K562 (cell line): Measurements from ENCODE around the gene SAMD11. TPM values are rescaled to one million over a fixed set of nuclear protein-coding genes. Genes with fewer than 3 reads are reported as not detected.

Experiments
- ATAC-seq: fragments of 200-7000 bp; cut with Tn5 transposase; 3 replicates; pipeline ENCODE4 v1.9.1; 2020; ENCODE audit warnings: moderate library complexity
- BruUV-seq: library from RNA; stranded (reverse); fragments of 400-500 nt; replicated peaks from 2 replicates; lab custom pipeline; 2021; lab: Mats Ljungman, UMichigan
- CTCF ChIA-PET: fragments of 300-600 bp; formaldehyde crosslinking; extraction: SDS; loops from one replicate; lab custom pipeline; 2021; ENCODE audit warnings: low intra/inter-chr PET ratio; lab: Yijun Ruan, JAX
- POLR2A ChIA-PET: fragments of 300-600, 350-650 bp; sonication (Branson Sonifier 250); formaldehyde crosslinking; extraction: SDS; loops from one replicate; lab custom pipeline; 2021; ENCODE audit warnings: antibody characterized with exemption, inconsistent platforms; lab: Yijun Ruan, JAX
- DNase-seq, 4 experiments: peaks; one replicate each; pipeline versions ENCODE4 v3.0.0 to v3.0.0-alpha.2; 2011 to 2018; ENCODE audit warnings: low spot score in 3 of 4, mixed read lengths in 3 of 4; ENCODE audit errors: extremely low read depth in 1 of 4
- FAIRE-seq: peaks from 2 replicates; lab custom pipeline; 2011; peaks lifted over from hg19 to GRCh38; lab: Jason Lieb, UNC
- H2AFZ ChIP-seq: 2 replicates; pipeline ENCODE4 v1.6.0; 2011; ENCODE audit warnings: low read depth, low read length, control low read depth, inconsistent platforms
- H3K27ac ChIP-seq: fragments of 200-600 bp; 3 replicates; pipeline ENCODE4 v1.8.0; 2011; ENCODE audit warnings: low read depth, mild to moderate bottlenecking, control low read depth, inconsistent platforms, low read length, moderate library complexity, mixed read lengths; ENCODE audit errors: extremely low read depth
- H3K27me3 ChIP-seq, 2 experiments: fragments of 300-600 bp in 1 of 2; 2 replicates in 1 of 2; 3 replicates in 1 of 2; pipeline versions ENCODE4 v1.6.0 to v1.8.0; 2011; ENCODE audit warnings: inconsistent platforms in 2 of 2, low read length in 2 of 2, mild to moderate bottlenecking in 1 of 2, mixed read lengths in 1 of 2, moderate library complexity in 1 of 2; ENCODE audit not compliant: control insufficient read depth in 2 of 2, insufficient read depth in 2 of 2
- H3K36me3 ChIP-seq: fragments of 300-600 bp; 3 replicates; pipeline ENCODE4 v1.8.0; 2011; ENCODE audit warnings: mild to moderate bottlenecking, low read length, inconsistent platforms; ENCODE audit not compliant: control insufficient read depth, insufficient read depth
- H3K4me1 ChIP-seq, 2 experiments: fragments of 200-600 bp in 1 of 2; replicated peaks in 1 of 2; 2 replicates in 1 of 2; 3 replicates in 1 of 2; pipeline versions ENCODE4 v1.5.1 to v1.8.0; 2011; ENCODE audit warnings: inconsistent platforms in 2 of 2, low read length in 2 of 2, mild to moderate bottlenecking in 1 of 2, mixed read lengths in 1 of 2, moderate library complexity in 1 of 2; ENCODE audit not compliant: control insufficient read depth in 2 of 2, insufficient read depth in 2 of 2
- H3K4me2 ChIP-seq: 2 replicates; pipeline ENCODE4 v1.6.1; 2011; ENCODE audit warnings: low read length, control low read depth, inconsistent platforms, mixed read lengths; ENCODE audit not compliant: insufficient read depth
- H3K4me3 ChIP-seq: fragments of 200-600 bp; sonication (generic), shearing (Covaris generic); 2 replicates; pipeline ENCODE4 v1.5.1; 2016; ENCODE audit warnings: control low read depth, inconsistent platforms
- H3K79me2 ChIP-seq: fragments of 200-600 bp; 3 replicates; pipeline ENCODE4 v1.8.0; 2011; ENCODE audit warnings: low read length, inconsistent platforms; ENCODE audit not compliant: control insufficient read depth, insufficient read depth
- H3K9ac ChIP-seq, 2 experiments: 2 replicates each; pipeline versions ENCODE4 v1.6.0 to v1.6.1; 2011; ENCODE audit warnings: low read depth in 2 of 2, low read length in 2 of 2, control low read depth in 1 of 2, inconsistent platforms in 1 of 2, mild to moderate bottlenecking in 1 of 2, mixed read lengths in 1 of 2; ENCODE audit not compliant: insufficient read depth in 1 of 2
- H3K9me1 ChIP-seq: one replicate; pipeline ENCODE4 v1.6.0; 2011; ENCODE audit warnings: inconsistent platforms, mild to moderate bottlenecking, low read length, moderate library complexity; ENCODE audit not compliant: control insufficient read depth, insufficient read depth
- H3K9me3 ChIP-seq: replicated peaks from 2 replicates; pipeline ENCODE4 v1.5.1; 2011; ENCODE audit warnings: low read depth, low read length, inconsistent platforms; ENCODE audit not compliant: control insufficient read depth, insufficient read depth
- H4K20me1 ChIP-seq: replicated peaks from 2 replicates; pipeline ENCODE4 v1.6.1; 2011; ENCODE audit warnings: low read length, inconsistent platforms, mixed read lengths; ENCODE audit not compliant: control insufficient read depth, insufficient read depth
- ATF1 ChIP-seq, 2 experiments: fragments of 450-650 bp in 1 of 2; IDR thresholded peaks; 2 replicates each; pipeline ENCODE4 v1.6.1; 2016; ENCODE audit warnings: missing compliant biosample characterization in 1 of 2, missing genetic modification characterization in 1 of 2
- CREB1 ChIP-seq, 2 experiments: sonication (generic) in 1 of 2; formaldehyde crosslinking in 1 of 2; IDR thresholded peaks; 2 replicates each; pipeline versions ENCODE4 v1.6.1 to v1.8.0; 2012 to 2022; ENCODE audit warnings: inconsistent platforms in 1 of 2, mild to moderate bottlenecking in 1 of 2, missing genetic modification reagents in 1 of 2, moderate library complexity in 1 of 2
- NFE2L1 ChIP-seq: fragments of 450-650 bp; IDR thresholded peaks from 2 replicates; pipeline ENCODE4 v1.6.1; 2016; ENCODE audit warnings: missing genetic modification characterization, low read depth, mild to moderate bottlenecking, missing compliant biosample characterization, moderate library complexity, borderline replicate concordance
- ZNF668 ChIP-seq: fragments of 250-450 bp; sonication (Bioruptor Pico); IDR thresholded peaks from 2 replicates; pipeline ENCODE4 v1.8.0; 2022; ENCODE audit warnings: mild to moderate bottlenecking, inconsistent platforms
- WGBS: fragments of 100-300 bp; shearing (Covaris generic); methylation state at CpG from one replicate; pipeline ENCODE4 v1.1.6; 2016; ENCODE audit warnings: low coverage, mixed read lengths; ENCODE audit not compliant: insufficient coverage; ENCODE audit errors: missing lambda C conversion rate; 5-methylcytosine and 5-hydroxymethylcytosine counted together
- in situ Hi-C: fragments of 300-500 bp; cut with MboI; formaldehyde crosslinking; loops from 4 replicates; pipeline ENCODE4 v1.15.0; 2018; ENCODE audit warnings: inconsistent platforms, mixed read lengths
- intact Hi-C: fragments of 100-400 bp; cut with micrococcal nuclease; formaldehyde crosslinking; loops from 2 replicates; pipeline ENCODE4 v1.14.2; 2022
- polyA plus RNA-seq, 8 experiments: library from polyadenylated mRNA; depleted of rRNA in 4 of 8; stranded (reverse) in 5 of 8; unstranded in 3 of 8; fragments of >200 nt; fragmentation: Nextera tagmentation in 2 of 8; fragmentation: Illumina TruSeq in 1 of 8; extraction: Ambion mirVana in 2 of 8; extraction: Trizol in 1 of 8; gene quantifications; 2 replicates each; pipeline versions ENCODE4 v1.2.1 to v1.2.3, GENCODE V29; 2011 to 2014; ENCODE audit warnings: inconsistent platforms in 1 of 8, missing spikeins in 1 of 8
- total RNA-seq, 7 experiments: library from RNA; depleted of rRNA in 6 of 7; stranded (reverse); fragments of >200 nt in 6 of 7; fragmentation: Illumina TruSeq in 2 of 7; extraction: Trizol in 2 of 7; gene quantifications; 2 replicates each; pipeline versions ENCODE4 v1.2.1 to v1.2.3, GENCODE V29; 2011 to 2021; ENCODE audit warnings: low replicate concordance in 1 of 7

SAMD11 gene
- total and polyA plus RNA-seq, 9 of the 15 experiments (the other 6 are each of a cell fraction or from before 2014, with no cell fraction given): 0.07 to 0.82 (median 0.11) TPM; not detected in 2

GRCh38 chr1:981955-982558, 58.3 kb downstream of the SAMD11 start, which contains the start of gene PERM1:
Gene PERM1 (minus strand): TSS chr1:982093. CDS start chr1:981029, 1,064 bp downstream.
- intact Hi-C loops: loop anchor here (10.0 kb wide), 1 partner anchor 313 kb away; no protein-coding TSS in a partner anchor
- Histone ChIP-seq H3K27ac (no peak within 1 kb of the TSS), H3K4me1 (peaks cover 0 to 62% of the 10 kb centered on the region in 2 experiments; a peak in 3 of 5 replicates), H3K9ac (peak within 1 kb of the TSS in 1 of 2 experiments; percentile 67; a peak in 2 of 4 replicates), H4K20me1 (peaks cover 13% of the 10 kb centered on the region), H3K27me3 (peaks cover 39 to 60% of the 10 kb centered on the region in 2 experiments; a peak in 4 of 5 replicates), H3K36me3 (no peaks in the 10 kb centered on the region), H3K79me2 (no peaks in the 10 kb centered on the region), H3K4me3 (no peak within 1 kb of the TSS), H3K4me2 (no peak within 1 kb of the TSS), H3K9me1 (no peaks in the 10 kb centered on the region), H3K9me3 (no peaks in the 10 kb centered on the region), H2AFZ (no peak within 1 kb of the TSS)
- DNase-seq (no peak), ATAC-seq (no peak), FAIRE-seq (no peak)
- in situ Hi-C loops: loop anchor here (10.0 kb wide), 1 partner anchor 83 kb away; no protein-coding TSS in a partner anchor
- ChIA-PET CTCF (interaction anchor here (2.9 kb wide), 1 partner anchor 82 kb away, joined by 27 read pairs; no protein-coding TSS in a partner anchor), POLR2A (interaction anchor here (0.7 to 1.7 kb wide), 5 partner anchors 11 to 224 kb away, joined by 3 to 8 read pairs (median 4); partner anchors contain the start of genes PLEKHN1 and TNFRSF18)
- TF ChIP-seq CREB1 (IDR thresholded peaks at IDR 0.05): no peak
- TF ChIP-seq CREB1 (CRISPR knock-in tag; IDR thresholded peaks at IDR 0.05): 0 out of 2 replicates have a peak, but pooled peaks have one; percentile 16
- TF ChIP-seq NFE2L1 (tag): no peak
- TF ChIP-seq ATF1 (CRISPR knock-in tag; IDR thresholded peaks at IDR 0.05): no peak
- TF ChIP-seq ATF1 (tag; IDR thresholded peaks at IDR 0.05): 0 out of 2 replicates have a peak, but pooled peaks have one; percentile 16
- TF ChIP-seq ZNF668 (CRISPR knock-in tag): no peak
- BruUV-seq: no TSS peak
- whole genome bisulfite sequencing: 7% methylated on average over 25 of the region's 28 CpGs
